ENCODE results near the gene CFAP300. TPM values are rescaled to one million over a fixed set of nuclear protein-coding genes. Genes with fewer than 3 reads are reported as not detected.
A peak's percentile ranks its signal among the peaks of the same experiment; 100 is the strongest.

The CFAP300 gene
- polyA plus RNA-seq, 1 donor, result 1.5 TPM

- no peak for DNase-seq (ENCODE audit: low read depth)
Measured at GRCh38 chr11:102073253-102073652, 26.0 kb downstream of the CFAP300 start.

GRCh38 chr11:102079625-102080024 is 32.4 kb downstream of the CFAP300 start:
- DNase-seq (ENCODE audit: low read depth), result no peak

GRCh38 chr11:102081313-102081712 is 34.1 kb downstream of the CFAP300 start:
- no peak for DNase-seq (ENCODE audit: low read depth)

- DNase-seq (ENCODE audit: low read depth), result no peak
Measured at GRCh38 chr11:102085864-102086551, 38.8 kb downstream of the CFAP300 start.

GRCh38 chr11:102097186-102097585 is 49.9 kb downstream of the CFAP300 start:
- no peak for DNase-seq (ENCODE audit: low read depth)

- DNase-seq (ENCODE audit: low read depth), result no peak
Measured at GRCh38 chr11:102099755-102100154, 52.5 kb downstream of the CFAP300 start.

- no peak for DNase-seq (ENCODE audit: low read depth)
Measured at GRCh38 chr11:102108734-102109440, 61.6 kb downstream of the CFAP300 start.

GRCh38 chr11:102109896-102110760 is 62.9 kb downstream of the CFAP300 start, which contains the start of gene YAP1:
Gene YAP1, plus strand, starts transcription at chr11:102110447. Its CDS starts 402 bp downstream, at chr11:102110849.
- DNase-seq (ENCODE audit: low read depth), result peak; percentile 70

- DNase-seq (ENCODE audit: low read depth), result no peak
Measured at GRCh38 chr11:102110761-102111010, 63.4 kb downstream of the CFAP300 start.

GRCh38 chr11:102111011-102111786 is 64.0 kb downstream of the CFAP300 start:
- no peak for DNase-seq (ENCODE audit: low read depth)

- peak; percentile 40 for DNase-seq (ENCODE audit: low read depth)
Measured at GRCh38 chr11:102111787-102112508, 64.7 kb downstream of the CFAP300 start.

GRCh38 chr11:102112509-102112821 is 65.2 kb downstream of the CFAP300 start:
- DNase-seq (ENCODE audit: low read depth), result no peak

- DNase-seq (ENCODE audit: low read depth), result no peak
Measured at GRCh38 chr11:102114032-102114431, 66.8 kb downstream of the CFAP300 start.

- DNase-seq (ENCODE audit: low read depth), result no peak
Measured at GRCh38 chr11:102115557-102115956, 68.3 kb downstream of the CFAP300 start.

GRCh38 chr11:102116453-102117205 is 69.4 kb downstream of the CFAP300 start:
- DNase-seq (ENCODE audit: low read depth), result no peak

- DNase-seq (ENCODE audit: low read depth), result no peak
Measured at GRCh38 chr11:102117472-102118113, 70.4 kb downstream of the CFAP300 start.

GRCh38 chr11:102118937-102119336 is 71.7 kb downstream of the CFAP300 start:
- no peak for DNase-seq (ENCODE audit: low read depth)

- no peak for DNase-seq (ENCODE audit: low read depth)
Measured at GRCh38 chr11:102119997-102120396, 72.8 kb downstream of the CFAP300 start.

- DNase-seq (ENCODE audit: low read depth), result no peak
Measured at GRCh38 chr11:102120437-102120973, 73.3 kb downstream of the CFAP300 start.

- no peak for DNase-seq (ENCODE audit: low read depth)
Measured at GRCh38 chr11:102121329-102121728, 74.1 kb downstream of the CFAP300 start.
